Esophagus (tissue), 2 donors: ENCODE measurements around the gene RND1. TPM values are rescaled to one million over a fixed set of nuclear protein-coding genes. Genes with fewer than 3 reads are reported as not detected.

Source experiments
- H3K27ac ChIP-seq, 2 donors: one replicate each; pipeline ENCODE4 v1.5.1; 2013; ENCODE audit warnings: low read depth in 2 of 2, mild to moderate bottlenecking in 2 of 2, inconsistent platforms in 1 of 2, low read length in 1 of 2, moderate library complexity in 1 of 2
- H3K27me3 ChIP-seq, 2 donors: one replicate each; pipeline ENCODE4 v1.6.1; 2013; ENCODE audit warnings: low read length in 2 of 2, control low read depth in 1 of 2, mild to moderate bottlenecking in 1 of 2; ENCODE audit not compliant: insufficient read depth in 2 of 2, control insufficient read depth in 1 of 2
- H3K36me3 ChIP-seq, 2 donors: one replicate each; pipeline ENCODE4 v1.6.1; 2013; ENCODE audit warnings: low read length in 1 of 2; ENCODE audit not compliant: control insufficient read depth in 2 of 2, insufficient read depth in 2 of 2
- H3K4me1 ChIP-seq, 2 donors: one replicate each; pipeline ENCODE4 v1.6.1; 2013; ENCODE audit warnings: low read length in 1 of 2; ENCODE audit not compliant: control insufficient read depth in 2 of 2, insufficient read depth in 2 of 2
- H3K4me3 ChIP-seq, 2 donors: one replicate each; pipeline ENCODE4 v1.5.1; 2013; ENCODE audit warnings: low read length in 2 of 2, mild to moderate bottlenecking in 2 of 2, low read depth in 1 of 2, moderate library complexity in 1 of 2
- H3K9me3 ChIP-seq, 2 donors: one replicate each; pipeline ENCODE4 v1.6.1; 2013; ENCODE audit warnings: mild to moderate bottlenecking in 2 of 2, low read depth in 1 of 2, low read length in 1 of 2, moderate library complexity in 1 of 2; ENCODE audit not compliant: control insufficient read depth in 2 of 2, insufficient read depth in 1 of 2
- WGBS, 2 donors: extraction: QIAGEN DNeasy Blood & Tissue Kit; methylation state at CpG; one replicate each; pipeline ENCODE4 v1.1.7; 2013; 5-methylcytosine and 5-hydroxymethylcytosine counted together
- polyA plus RNA-seq, 2 donors: library from polyadenylated mRNA; stranded (reverse); fragments of 200-250 nt; gene quantifications; one replicate each; pipeline ENCODE4 v1.2.3, GENCODE V29; 2013
- donor health status: healthy with polysubstance abuse.
- donor health status: Bipolar disorder and iron deficiency.

RND1 gene
- polyA plus RNA-seq, 2 donors, result 2.6 to 3.9 TPM

GRCh38 chr12:48890657-48891418 lies 25.2 kb upstream of the RND1 start:
- 4 to 5% methylated on average over 34 to 37 of the region's 37 CpGs for WGBS, 2 donors
- H3K4me1 ChIP-seq, result no peaks in the 10 kb centered on the region
- no peaks in the 10 kb centered on the region for H3K36me3 ChIP-seq
- no peak overlapping the region for H3K4me3 ChIP-seq
- no peaks in the 10 kb centered on the region for H3K27me3 ChIP-seq
- no peaks in the 10 kb centered on the region for H3K9me3 ChIP-seq
- no peak overlapping the region for H3K27ac ChIP-seq

GRCh38 chr12:48889679-48890078 lies 24.0 kb upstream of the RND1 start:
- Histone ChIP-seq H3K4me3 (no peak overlapping the region), H3K9me3 (no peaks in the 10 kb centered on the region), H3K27me3 (no peaks in the 10 kb centered on the region), H3K4me1 (no peaks in the 10 kb centered on the region), H3K36me3 (no peaks in the 10 kb centered on the region), H3K27ac (no peak overlapping the region)
- 70 to 78% methylated on average over 3 of the region's 3 CpGs for WGBS, 2 donors

GRCh38 chr12:48883305-48884161 lies 17.9 kb upstream of the RND1 start:
- Histone ChIP-seq H3K27me3 (no peaks in the 10 kb centered on the region), H3K36me3 (no peaks in the 10 kb centered on the region), H3K27ac (no peak overlapping the region), H3K4me3 (no peak overlapping the region), H3K4me1 (no peaks in the 10 kb centered on the region), H3K9me3 (no peaks in the 10 kb centered on the region)
- 60 to 62% methylated on average over 13 of the region's 13 CpGs for WGBS, 2 donors

- Histone ChIP-seq H3K36me3 (no peaks in the 10 kb centered on the region), H3K27me3 (no peaks in the 10 kb centered on the region), H3K4me1 (no peaks in the 10 kb centered on the region), H3K27ac (no peak overlapping the region), H3K4me3 (no peak overlapping the region), H3K9me3 (no peaks in the 10 kb centered on the region)
- 78 to 86% methylated on average over 3 of the region's 3 CpGs for WGBS, 2 donors
Observed at GRCh38 chr12:48882972-48883304, 17.3 kb upstream of the RND1 start.

- Histone ChIP-seq H3K4me1 (no peaks in the 10 kb centered on the region), H3K9me3 (no peaks in the 10 kb centered on the region), H3K4me3 (no peak overlapping the region), H3K27ac (peak overlapping the region in 1 of 2 donors; percentile 15), H3K27me3 (no peaks in the 10 kb centered on the region), H3K36me3 (no peaks in the 10 kb centered on the region)
- 14 to 21% methylated on average over 10 of the region's 10 CpGs for WGBS, 2 donors
Observed at GRCh38 chr12:48882315-48882687, 16.6 kb upstream of the RND1 start.

GRCh38 chr12:48881686-48882314 lies 16.1 kb upstream of the RND1 start:
- 34 to 49% methylated on average over 9 of the region's 9 CpGs for WGBS, 2 donors
- no peak overlapping the region for H3K27ac ChIP-seq
- H3K4me1 ChIP-seq, result no peaks in the 10 kb centered on the region
- H3K36me3 ChIP-seq, result no peaks in the 10 kb centered on the region
- H3K27me3 ChIP-seq, result no peaks in the 10 kb centered on the region
- no peak overlapping the region for H3K4me3 ChIP-seq
- no peaks in the 10 kb centered on the region for H3K9me3 ChIP-seq

GRCh38 chr12:48880647-48881046 lies 15.0 kb upstream of the RND1 start:
- Histone ChIP-seq H3K36me3 (no peaks in the 10 kb centered on the region), H3K4me3 (no peak overlapping the region), H3K27ac (no peak overlapping the region), H3K27me3 (no peaks in the 10 kb centered on the region), H3K9me3 (no peaks in the 10 kb centered on the region), H3K4me1 (no peaks in the 10 kb centered on the region)
- 78 to 83% methylated on average over 9 of the region's 9 CpGs for WGBS, 2 donors

- 73 to 77% methylated on average over 2 of the region's 2 CpGs for WGBS, 2 donors
- H3K36me3 ChIP-seq, result no peaks in the 10 kb centered on the region
- H3K4me3 ChIP-seq, result no peak overlapping the region
Observed at GRCh38 chr12:48878548-48878947, 12.9 kb upstream of the RND1 start.

GRCh38 chr12:48875944-48876515 lies 10.4 kb upstream of the RND1 start:
- WGBS, 2 donors, result 62 to 84% methylated on average over 4 of the region's 4 CpGs
- Histone ChIP-seq H3K36me3 (no peaks in the 10 kb centered on the region), H3K4me3 (no peak overlapping the region), H3K9me3 (no peaks in the 10 kb centered on the region), H3K4me1 (no peaks in the 10 kb centered on the region), H3K27ac (no peak overlapping the region), H3K27me3 (no peaks in the 10 kb centered on the region)

More at GRCh38 chr12:48878548-48878947, 12.9 kb upstream of the RND1 start:
- no peaks in the 10 kb centered on the region for H3K4me1 ChIP-seq
- H3K9me3 ChIP-seq, result no peaks in the 10 kb centered on the region
- no peak overlapping the region for H3K27ac ChIP-seq
- H3K27me3 ChIP-seq, result no peaks in the 10 kb centered on the region
